IgD-negative memory B cell (primary cell): ENCODE measurements around the gene CADPS2. TPM values are rescaled to one million over a fixed set of nuclear protein-coding genes. Genes with fewer than 3 reads are reported as not detected.

Experiments
- H3K27ac Mint-ChIP-seq, 3 donors: one replicate each; pipeline ENCODE4 v1.8.0; 2020 to 2022; ENCODE audit warnings: mild to moderate bottlenecking in 3 of 3, mixed read lengths in 3 of 3, moderate library complexity in 1 of 3
- H3K27me3 Mint-ChIP-seq: one replicate; pipeline ENCODE4 v1.8.0; 2021; ENCODE audit warnings: mixed read lengths
- H3K36me3 Mint-ChIP-seq: one replicate; pipeline ENCODE4 v1.8.0; 2020; ENCODE audit warnings: mild to moderate bottlenecking, mixed read lengths
- H3K4me1 Mint-ChIP-seq, 3 donors: one replicate each; pipeline ENCODE4 v1.8.0; 2020 to 2022; ENCODE audit warnings: mixed read lengths in 3 of 3, mild to moderate bottlenecking in 1 of 3
- H3K4me3 Mint-ChIP-seq, 4 donors: one replicate each; pipeline ENCODE4 v1.8.0; 2020 to 2022; ENCODE audit warnings: mild to moderate bottlenecking in 4 of 4, mixed read lengths in 4 of 4, moderate library complexity in 3 of 4
- H3K9me3 Mint-ChIP-seq, 3 donors: one replicate each; pipeline ENCODE4 v1.8.0; 2020 to 2021; ENCODE audit warnings: mixed read lengths in 3 of 3, mild to moderate bottlenecking in 1 of 3
- polyA plus RNA-seq: library from polyadenylated mRNA; unstranded; fragments of 300-500 nt; fragmentation: Illumina TruSeq; gene quantifications from one replicate; pipeline ENCODE4 v1.2.3, GENCODE V29; 2021

CADPS2 gene
- polyA plus RNA-seq, 1 donor from 2014 or later, result not detected

DNA sequence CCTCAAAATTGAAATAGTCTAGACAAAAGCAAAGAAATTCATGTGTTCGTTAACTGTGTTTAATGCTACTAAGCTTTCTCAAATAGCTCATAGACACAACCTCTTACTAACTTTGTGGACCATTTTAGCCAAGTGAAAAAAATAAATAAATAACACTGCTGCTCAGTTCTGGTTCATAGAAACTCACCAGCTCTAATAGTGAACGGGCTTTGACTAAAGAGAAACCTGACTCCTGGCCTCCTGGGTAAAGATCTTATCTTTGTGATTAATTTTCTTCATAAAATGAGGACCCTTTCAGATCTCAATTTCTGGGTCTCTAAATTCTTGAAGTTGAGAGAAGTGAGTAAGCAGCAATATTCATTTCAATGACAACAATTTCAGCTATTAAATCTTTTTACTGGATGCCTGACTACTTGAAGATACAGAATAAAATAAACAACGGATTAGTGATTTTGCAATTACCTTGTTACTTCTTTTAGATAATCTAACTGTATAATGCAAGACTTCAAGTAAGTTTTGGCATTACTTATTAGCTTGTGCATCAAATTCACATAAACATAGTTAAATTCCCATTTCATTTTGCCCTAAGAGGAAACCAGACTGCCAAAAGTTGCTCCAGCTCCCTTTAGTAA lies 3.1 kb downstream of the CADPS2 start:
- Mint-ChIP-seq H3K4me3 (no peak overlapping the region), H3K9me3 (peaks cover 0 to 4% (median 0%) of the 10 kb centered on the region in 3 donors), H3K27ac (no peak overlapping the region), H3K4me1 (peaks cover 7 to 9% (median 7%) of the 10 kb centered on the region in 3 donors), H3K27me3 (peaks cover 23% of the 10 kb centered on the region), H3K36me3 (peaks cover 2% of the 10 kb centered on the region)

GRCh38 chr7:122881324-122881723 lies 4.9 kb downstream of the CADPS2 start:
- H3K27me3 Mint-ChIP-seq, result peaks cover 13% of the 10 kb centered on the region
- peaks cover 0 to 4% (median 0%) of the 10 kb centered on the region in 3 donors for H3K9me3 Mint-ChIP-seq
- no peak overlapping the region for H3K27ac Mint-ChIP-seq
- H3K4me1 Mint-ChIP-seq, result peaks cover 0 to 5% (median 4%) of the 10 kb centered on the region in 3 donors
- H3K36me3 Mint-ChIP-seq, result peaks cover 2% of the 10 kb centered on the region
- H3K4me3 Mint-ChIP-seq, result no peak overlapping the region

DNA sequence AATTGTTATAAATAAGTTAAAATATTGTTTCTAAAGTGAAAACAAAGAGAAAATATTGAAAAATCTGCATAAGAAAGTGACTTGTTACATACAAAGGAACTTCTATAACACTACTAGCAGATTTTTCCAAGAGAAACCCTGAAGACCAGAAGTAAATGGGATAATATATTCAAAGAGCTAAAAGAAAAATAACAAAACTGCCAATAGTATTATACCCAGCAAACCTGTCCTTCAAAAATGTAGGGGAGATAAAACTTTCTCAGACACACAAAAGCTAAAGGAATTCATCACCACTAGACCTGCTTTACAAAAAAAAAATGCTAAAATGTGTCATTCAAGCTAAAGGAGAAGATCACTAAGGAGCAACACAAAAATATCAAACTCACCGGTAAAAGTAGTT lies 17.0 kb downstream of the CADPS2 start:
- Mint-ChIP-seq H3K27me3 (peaks cover 2% of the 10 kb centered on the region), H3K4me1 (no peaks in the 10 kb centered on the region), H3K36me3 (no peaks in the 10 kb centered on the region), H3K9me3 (peaks cover 2 to 28% (median 9%) of the 10 kb centered on the region in 3 donors), H3K27ac (no peak overlapping the region), H3K4me3 (no peak overlapping the region)

DNA sequence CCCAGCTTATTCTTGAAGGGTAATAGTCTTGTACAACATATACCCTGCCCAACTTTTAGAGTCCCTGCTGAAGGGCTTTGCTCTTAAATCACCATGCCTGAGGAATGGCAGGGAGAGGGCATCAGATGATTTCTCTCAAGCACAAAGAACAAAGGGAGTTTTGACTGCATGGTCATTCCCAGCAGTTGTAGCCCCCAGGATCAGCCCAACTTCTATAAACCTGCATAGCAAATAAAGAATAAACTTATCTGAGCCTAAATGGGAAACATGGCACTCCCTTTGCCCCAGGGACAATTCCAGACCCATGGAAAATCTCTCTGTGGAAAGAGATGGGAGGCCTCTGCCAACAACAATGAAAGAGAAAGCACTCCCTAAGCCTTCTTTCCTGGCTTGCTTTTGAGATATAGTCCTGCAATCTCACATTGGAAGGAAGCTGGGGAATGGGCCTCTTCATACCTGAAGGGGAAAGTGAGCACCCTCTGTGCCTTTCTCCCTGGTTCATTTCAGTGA lies 18.7 kb downstream of the CADPS2 start:
- peaks cover 2% of the 10 kb centered on the region for H3K27me3 Mint-ChIP-seq
- no peaks in the 10 kb centered on the region for H3K36me3 Mint-ChIP-seq
- H3K27ac Mint-ChIP-seq, result no peak overlapping the region
- no peak overlapping the region for H3K4me3 Mint-ChIP-seq
- no peaks in the 10 kb centered on the region for H3K4me1 Mint-ChIP-seq
- peaks cover 2 to 23% (median 9%) of the 10 kb centered on the region in 3 donors for H3K9me3 Mint-ChIP-seq

DNA sequence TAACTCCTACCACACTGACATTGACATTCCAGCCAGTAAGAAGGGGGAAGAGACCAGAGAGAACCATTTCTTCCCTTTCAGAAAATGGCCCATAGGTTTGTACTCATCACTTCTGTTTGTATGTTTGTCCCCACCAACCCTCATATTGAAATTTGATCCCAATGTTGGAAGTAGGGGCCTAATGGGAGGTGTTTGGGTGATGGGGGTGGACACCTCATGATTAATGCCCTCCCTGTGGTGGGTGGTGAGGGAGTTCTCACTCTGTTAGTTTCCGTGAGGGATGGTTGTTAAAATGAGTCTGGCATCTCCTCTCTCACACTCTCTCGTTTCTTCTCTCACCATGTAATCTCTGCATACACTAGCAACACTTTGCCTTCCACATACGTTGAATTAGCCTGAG lies 21.4 kb downstream of the CADPS2 start:
- Mint-ChIP-seq H3K4me1 (no peaks in the 10 kb centered on the region), H3K27me3 (peaks cover 2% of the 10 kb centered on the region), H3K27ac (no peak overlapping the region), H3K4me3 (no peak overlapping the region), H3K9me3 (peaks cover 3 to 15% (median 7%) of the 10 kb centered on the region in 3 donors), H3K36me3 (no peaks in the 10 kb centered on the region)

GRCh38 chr7:122864016-122864415 lies 22.2 kb downstream of the CADPS2 start:
- peaks cover 3 to 9% (median 7%) of the 10 kb centered on the region in 3 donors for H3K9me3 Mint-ChIP-seq
- no peak overlapping the region for H3K27ac Mint-ChIP-seq
- H3K27me3 Mint-ChIP-seq, result peaks cover 2% of the 10 kb centered on the region
- H3K36me3 Mint-ChIP-seq, result no peaks in the 10 kb centered on the region
- no peaks in the 10 kb centered on the region for H3K4me1 Mint-ChIP-seq
- no peak overlapping the region for H3K4me3 Mint-ChIP-seq

DNA sequence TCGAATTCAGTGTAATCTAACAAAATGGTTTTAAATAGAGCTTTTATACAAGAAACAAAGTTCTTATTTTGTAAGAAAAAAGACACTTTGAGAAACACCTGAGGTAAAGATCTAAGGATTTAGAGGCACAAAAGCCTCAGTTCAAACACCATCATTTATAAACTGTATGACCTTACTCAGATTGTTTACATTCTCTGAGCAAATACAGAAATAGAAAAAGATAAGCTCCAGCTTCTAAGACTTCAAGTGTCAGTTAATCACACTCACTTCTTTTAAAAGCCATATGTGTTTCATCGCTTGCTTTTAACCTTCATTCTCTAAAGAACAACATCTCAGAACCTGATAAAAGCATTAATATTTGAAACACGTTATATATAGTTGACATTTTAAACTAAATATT lies 27.9 kb downstream of the CADPS2 start:
- Mint-ChIP-seq H3K4me3 (no peak overlapping the region), H3K36me3 (no peaks in the 10 kb centered on the region), H3K27me3 (no peaks in the 10 kb centered on the region), H3K4me1 (peaks cover 0 to 1% (median 0%) of the 10 kb centered on the region in 3 donors), H3K27ac (no peak overlapping the region), H3K9me3 (peaks cover 2 to 4% (median 3%) of the 10 kb centered on the region in 3 donors)

GRCh38 chr7:122850528-122850927 lies 35.7 kb downstream of the CADPS2 start:
- Mint-ChIP-seq H3K4me1 (no peaks in the 10 kb centered on the region), H3K4me3 (no peak overlapping the region)

GRCh38 chr7:122849957-122850328 lies 36.3 kb downstream of the CADPS2 start:
- Mint-ChIP-seq H3K4me3 (no peak overlapping the region), H3K27ac (no peak overlapping the region), H3K4me1 (no peaks in the 10 kb centered on the region), H3K36me3 (no peaks in the 10 kb centered on the region), H3K9me3 (peaks cover 0 to 3% (median 2%) of the 10 kb centered on the region in 3 donors), H3K27me3 (no peaks in the 10 kb centered on the region)

More at GRCh38 chr7:122850528-122850927, 35.7 kb downstream of the CADPS2 start:
- Mint-ChIP-seq H3K27ac (no peak overlapping the region), H3K36me3 (no peaks in the 10 kb centered on the region), H3K9me3 (peaks cover 0 to 3% (median 2%) of the 10 kb centered on the region in 3 donors), H3K27me3 (no peaks in the 10 kb centered on the region)

DNA sequence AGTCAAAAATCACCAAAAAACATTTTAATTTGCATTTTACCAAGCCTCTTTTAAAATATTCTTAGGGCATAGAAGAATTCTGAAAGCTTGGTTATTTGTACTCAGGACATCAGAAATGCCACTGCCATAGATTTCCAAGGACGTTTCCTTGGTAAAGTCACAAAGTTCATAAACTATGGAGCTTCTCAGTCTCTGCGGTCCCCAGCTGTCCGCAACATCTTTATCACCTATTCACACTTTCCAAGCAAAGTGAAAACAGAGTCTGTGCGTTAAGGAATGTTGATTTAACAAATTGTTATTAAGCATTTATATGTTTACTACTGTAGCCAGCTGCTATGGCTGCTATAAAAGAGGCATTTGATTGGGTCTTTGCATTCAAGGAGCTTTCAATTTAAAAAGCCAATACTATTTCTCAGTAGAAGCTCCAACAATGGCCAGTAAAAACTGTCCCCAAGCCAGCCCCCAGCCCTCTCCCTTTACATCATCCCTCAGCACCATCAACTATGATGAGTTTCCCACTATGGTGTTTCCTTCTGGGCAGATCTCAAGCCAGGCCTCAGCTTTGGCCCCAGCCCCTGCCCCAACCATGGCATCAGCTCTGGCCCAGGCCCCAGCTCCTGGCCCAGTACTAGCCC lies 36.8 kb downstream of the CADPS2 start:
- no peaks in the 10 kb centered on the region for H3K4me1 Mint-ChIP-seq
- H3K27ac Mint-ChIP-seq, result no peak overlapping the region
- no peaks in the 10 kb centered on the region for H3K36me3 Mint-ChIP-seq
- H3K27me3 Mint-ChIP-seq, result no peaks in the 10 kb centered on the region
- peaks cover 0 to 3% (median 2%) of the 10 kb centered on the region in 3 donors for H3K9me3 Mint-ChIP-seq
- no peak overlapping the region for H3K4me3 Mint-ChIP-seq

GRCh38 chr7:122847871-122848473 lies 38.3 kb downstream of the CADPS2 start:
- Mint-ChIP-seq H3K36me3 (no peaks in the 10 kb centered on the region), H3K4me1 (no peaks in the 10 kb centered on the region), H3K4me3 (no peak overlapping the region), H3K27ac (no peak overlapping the region), H3K27me3 (no peaks in the 10 kb centered on the region), H3K9me3 (peaks cover 0 to 6% (median 2%) of the 10 kb centered on the region in 3 donors)

GRCh38 chr7:122846591-122846990 lies 39.7 kb downstream of the CADPS2 start:
- peaks cover 0 to 6% (median 2%) of the 10 kb centered on the region in 3 donors for H3K9me3 Mint-ChIP-seq
- H3K27me3 Mint-ChIP-seq, result no peaks in the 10 kb centered on the region
- H3K27ac Mint-ChIP-seq, result no peak overlapping the region
- peaks cover 0 to 1% (median 0%) of the 10 kb centered on the region in 3 donors for H3K4me1 Mint-ChIP-seq
- no peak overlapping the region for H3K4me3 Mint-ChIP-seq
- H3K36me3 Mint-ChIP-seq, result no peaks in the 10 kb centered on the region

- Mint-ChIP-seq H3K27ac (no peak overlapping the region), H3K9me3 (peaks cover 0 to 6% (median 0%) of the 10 kb centered on the region in 3 donors), H3K36me3 (no peaks in the 10 kb centered on the region), H3K4me3 (no peak overlapping the region), H3K4me1 (peaks cover 0 to 1% (median 0%) of the 10 kb centered on the region in 3 donors), H3K27me3 (no peaks in the 10 kb centered on the region)
These were observed 41.0 kb downstream of the CADPS2 start for GRCh38 chr7:122845286-122845685.

- peaks cover 0 to 6% (median 0%) of the 10 kb centered on the region in 3 donors for H3K9me3 Mint-ChIP-seq
These were observed 41.9 kb downstream of the CADPS2 start for GRCh38 chr7:122844191-122844988.

DNA sequence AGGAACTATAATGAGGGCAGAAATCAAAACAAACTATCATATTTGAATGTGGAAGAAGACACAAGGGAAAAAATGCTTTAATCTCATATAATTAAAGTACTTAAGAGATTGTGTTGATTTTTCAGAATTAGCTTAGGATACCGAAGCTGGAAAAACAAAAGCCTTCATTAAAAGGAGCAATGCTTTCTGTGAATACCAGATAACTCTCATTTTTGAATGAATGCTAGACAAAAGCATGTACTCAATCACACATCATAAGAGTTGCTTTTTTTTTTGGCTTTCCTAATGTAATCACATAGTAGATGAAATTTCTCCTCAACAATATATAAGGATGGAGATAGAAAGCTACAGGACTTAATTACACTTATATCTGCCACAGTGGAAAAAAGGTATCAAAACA lies 43.3 kb downstream of the CADPS2 start:
- peaks cover 0 to 1% (median 0%) of the 10 kb centered on the region in 3 donors for H3K4me1 Mint-ChIP-seq
- H3K4me3 Mint-ChIP-seq, result no peak overlapping the region
- H3K9me3 Mint-ChIP-seq, result peaks cover 0 to 6% (median 1%) of the 10 kb centered on the region in 3 donors
- H3K27me3 Mint-ChIP-seq, result no peaks in the 10 kb centered on the region
- H3K27ac Mint-ChIP-seq, result no peak overlapping the region
- no peaks in the 10 kb centered on the region for H3K36me3 Mint-ChIP-seq

More at GRCh38 chr7:122844191-122844988, 41.9 kb downstream of the CADPS2 start:
- Mint-ChIP-seq H3K27me3 (no peaks in the 10 kb centered on the region), H3K36me3 (no peaks in the 10 kb centered on the region), H3K27ac (no peak overlapping the region), H3K4me3 (no peak overlapping the region), H3K4me1 (peaks cover 0 to 1% (median 0%) of the 10 kb centered on the region in 3 donors)
